Measurements from ENCODE around the gene FHAD1.

- TF ChIP-seq CTCF (IDR thresholded peaks at IDR 0.05; ENCODE audit: low read length) (no peak), EZH2 (IDR thresholded peaks at IDR 0.05; ENCODE audit: borderline replicate concordance, low read length) (no peak)
Observed at GRCh38 chr1:15399710-15400109, 152.7 kb downstream of the FHAD1 start.

Measured in OCI-LY1 (cell line).